Ecto neural progenitor cell (in vitro differentiated cells): ENCODE measurements around the gene RHOD.

ENCODE experiments used
- DNase-seq: peaks from one replicate; pipeline ENCODE4 v3.0.0-alpha.2; 2018; ENCODE audit warnings: low spot score

RHOD gene

DNA sequence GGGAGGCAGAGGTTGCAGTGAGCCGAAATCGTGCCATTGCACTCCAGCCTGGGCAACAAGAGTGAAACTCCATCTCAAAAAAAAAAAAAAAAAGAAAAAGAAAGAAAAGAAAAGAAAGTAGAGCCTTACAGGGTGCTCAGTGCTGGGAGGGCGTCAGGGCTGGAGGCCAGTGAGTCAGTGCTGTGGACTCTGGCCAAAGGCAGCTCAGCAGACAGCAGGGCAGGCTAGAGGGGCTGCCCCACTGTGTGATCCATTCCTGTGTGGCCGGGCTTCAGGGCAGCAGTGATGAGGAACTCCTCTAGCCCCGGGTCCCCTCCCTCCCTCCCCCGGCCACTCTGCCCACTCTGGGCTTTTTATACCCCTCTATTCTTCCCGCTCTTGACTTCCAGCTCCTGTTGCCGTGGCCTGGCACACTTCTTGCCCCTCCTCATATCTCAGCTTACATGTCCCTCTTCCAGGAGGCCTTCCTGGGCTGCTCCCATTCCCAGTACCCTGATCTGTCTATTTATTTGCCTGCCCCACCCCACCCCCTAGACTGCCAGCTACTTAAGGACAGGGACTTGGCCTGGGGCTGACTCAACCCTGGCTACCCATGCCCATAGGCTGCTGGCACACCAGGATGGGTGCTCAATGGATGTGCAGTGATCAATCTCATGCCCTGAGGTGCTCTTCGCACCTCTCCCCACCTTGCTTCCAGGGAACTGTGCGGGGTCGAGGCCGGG, 23.7 kb upstream of the RHOD start:
- DNase-seq = no peak

DNA sequence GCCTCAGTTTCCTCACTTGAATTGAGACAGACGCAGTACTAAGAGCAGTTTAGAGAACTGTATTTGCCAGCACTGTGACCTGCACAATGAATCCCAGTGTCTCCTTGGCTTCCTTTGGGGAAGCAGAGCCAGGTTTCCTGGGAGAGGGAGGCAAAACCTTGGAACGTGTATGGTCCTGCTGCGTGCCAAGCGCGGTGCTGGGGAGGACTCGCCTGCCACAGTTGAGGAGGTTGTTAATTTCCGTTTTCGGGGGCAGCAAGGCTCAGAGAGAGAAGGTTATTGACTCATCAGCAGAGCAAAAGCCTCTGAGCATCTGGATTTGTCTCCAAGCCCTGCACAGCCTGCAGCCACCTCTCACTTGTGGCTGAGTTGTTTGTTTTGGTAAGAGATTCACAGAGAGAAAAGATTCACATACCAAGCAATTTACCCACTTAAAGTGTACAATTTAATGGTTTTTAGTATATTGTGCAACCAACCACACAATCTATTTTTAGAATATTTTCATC, 22.9 kb upstream of the RHOD start:
- no peak for DNase-seq

DNA sequence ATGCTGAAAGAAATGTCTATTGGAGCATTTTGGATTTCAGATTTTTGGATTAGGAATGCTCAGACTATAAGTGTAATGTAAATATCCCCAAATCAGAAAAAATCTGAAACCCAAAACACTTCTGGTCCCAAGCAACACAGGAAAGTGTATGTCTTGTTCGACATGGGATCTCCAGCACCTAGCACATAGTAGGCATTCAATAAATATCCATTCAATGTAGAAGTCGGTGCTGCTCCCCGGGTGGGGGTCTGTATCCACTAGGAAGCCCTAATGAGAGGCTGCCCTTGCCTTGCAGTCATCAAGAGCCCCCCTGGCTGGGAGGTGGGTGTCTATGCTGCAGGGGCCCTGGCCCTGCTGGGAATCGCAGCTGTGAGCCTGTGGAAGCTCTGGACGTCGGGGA, 22.3 kb upstream of the RHOD start:
- no peak for DNase-seq

DNA sequence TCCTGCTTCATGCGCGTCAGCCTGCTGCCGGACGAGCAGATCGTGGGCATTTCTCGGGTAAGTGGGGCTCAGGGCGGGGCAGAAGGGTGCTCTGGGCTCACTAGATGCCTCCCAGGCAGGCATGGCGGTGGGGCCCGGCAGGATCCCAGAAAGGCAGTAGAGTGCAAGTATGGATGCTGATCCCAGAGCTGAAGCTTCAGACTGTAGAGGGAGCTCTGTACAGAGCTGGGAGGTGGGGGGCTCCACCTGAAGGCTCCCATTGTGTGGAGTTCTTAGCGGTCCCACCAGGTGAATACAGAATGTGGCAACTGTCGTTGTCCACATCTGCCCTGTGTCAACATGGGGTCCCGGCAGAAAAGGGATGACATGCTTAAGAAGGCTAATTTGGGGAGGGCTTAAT, 16.5 kb upstream of the RHOD start:
- DNase-seq = no peak

DNA sequence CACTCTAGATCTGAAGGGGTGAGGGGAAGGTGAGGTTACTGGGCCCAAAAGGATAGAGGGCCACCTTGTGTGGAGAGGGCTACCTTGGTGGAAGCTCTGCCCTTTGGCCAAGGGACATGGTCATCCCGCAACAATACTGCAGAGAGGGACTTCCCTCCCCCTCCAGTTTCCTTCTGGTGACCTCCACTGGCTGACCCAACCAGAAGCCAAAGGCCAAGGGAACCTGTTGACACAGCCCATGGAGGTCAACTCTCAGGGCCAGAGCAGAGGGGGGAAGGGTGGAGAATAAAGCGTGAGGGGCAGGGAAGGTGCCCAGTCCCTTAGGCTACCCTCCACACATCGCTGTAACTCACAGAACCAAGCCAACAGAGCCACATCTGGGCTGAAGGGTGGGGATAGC, 15.0 kb upstream of the RHOD start:
- no peak for DNase-seq

DNA sequence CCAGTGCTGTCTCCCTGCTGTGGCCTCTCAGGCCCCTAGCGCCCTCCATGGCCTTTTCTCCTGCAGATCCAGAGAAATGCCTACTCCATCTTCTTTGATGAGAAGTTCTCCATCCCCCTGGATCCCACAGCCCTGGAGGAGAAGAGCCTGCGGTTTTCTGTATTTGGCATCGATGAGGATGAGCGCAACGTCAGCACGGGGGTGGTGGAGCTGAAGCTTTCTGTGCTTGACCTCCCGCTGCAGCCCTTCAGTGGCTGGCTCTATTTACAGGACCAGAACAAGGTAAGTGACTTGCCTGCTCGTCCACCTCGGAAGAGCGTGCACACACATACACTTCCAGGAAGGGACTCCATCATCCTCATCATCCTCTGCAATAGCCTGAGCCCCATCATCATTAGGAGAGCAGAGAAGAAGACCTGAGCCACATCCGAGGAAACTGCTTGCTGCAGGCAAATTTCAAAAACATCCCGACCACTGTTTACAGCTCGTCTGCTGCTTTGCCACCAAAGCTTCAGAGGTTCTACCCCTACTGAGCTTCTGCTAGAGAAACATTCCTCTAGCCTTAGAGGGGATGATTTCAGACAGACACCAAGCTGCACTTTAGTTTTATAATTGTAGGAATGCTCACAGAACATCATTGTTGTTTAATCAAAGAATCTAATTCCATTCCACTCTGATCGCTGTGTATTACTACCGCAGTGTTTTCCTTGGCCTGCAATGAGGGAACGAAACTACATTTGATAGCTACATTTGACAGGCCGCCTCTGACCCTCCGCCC, 12.9 kb upstream of the RHOD start:
- DNase-seq = no peak

DNA sequence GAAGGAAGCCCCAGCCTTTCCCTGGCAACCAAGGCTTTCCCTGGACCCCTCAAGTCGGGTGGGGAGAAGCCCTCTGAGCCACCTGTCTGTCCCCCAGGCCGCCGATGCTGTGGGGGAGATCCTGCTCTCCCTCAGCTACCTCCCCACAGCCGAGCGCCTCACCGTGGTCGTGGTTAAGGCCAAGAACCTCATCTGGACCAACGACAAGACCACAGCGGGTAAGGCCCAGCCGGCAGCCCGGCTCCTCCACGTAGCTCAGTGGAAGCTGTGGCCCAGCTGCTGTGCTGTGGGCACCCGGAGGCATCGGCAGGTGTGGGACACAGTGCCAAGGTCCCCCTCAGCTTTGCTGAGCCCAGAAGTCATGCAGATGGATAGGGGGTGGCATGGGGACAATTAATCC, 12.2 kb upstream of the RHOD start:
- no peak for DNase-seq

DNA sequence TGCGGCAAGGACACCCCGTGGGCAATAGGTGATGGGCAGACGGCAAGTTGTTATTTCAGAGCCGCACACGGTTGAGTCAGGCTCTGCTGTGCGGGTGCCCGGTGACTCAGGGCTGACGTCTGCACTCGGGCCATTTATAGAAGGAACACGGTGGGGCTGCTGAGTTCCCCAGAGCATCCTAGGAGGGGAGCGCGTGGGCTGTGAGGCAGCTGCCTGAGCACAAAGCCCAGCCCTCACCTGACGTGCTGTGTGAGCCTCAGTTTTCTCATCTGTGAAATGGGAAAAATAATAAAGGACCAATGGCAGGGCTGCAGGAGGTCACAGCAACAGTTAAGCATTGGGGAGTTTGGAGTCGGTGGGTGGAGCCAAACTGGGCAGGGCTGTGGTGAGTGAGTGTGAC, 11.3 kb upstream of the RHOD start:
- no peak for DNase-seq

DNA sequence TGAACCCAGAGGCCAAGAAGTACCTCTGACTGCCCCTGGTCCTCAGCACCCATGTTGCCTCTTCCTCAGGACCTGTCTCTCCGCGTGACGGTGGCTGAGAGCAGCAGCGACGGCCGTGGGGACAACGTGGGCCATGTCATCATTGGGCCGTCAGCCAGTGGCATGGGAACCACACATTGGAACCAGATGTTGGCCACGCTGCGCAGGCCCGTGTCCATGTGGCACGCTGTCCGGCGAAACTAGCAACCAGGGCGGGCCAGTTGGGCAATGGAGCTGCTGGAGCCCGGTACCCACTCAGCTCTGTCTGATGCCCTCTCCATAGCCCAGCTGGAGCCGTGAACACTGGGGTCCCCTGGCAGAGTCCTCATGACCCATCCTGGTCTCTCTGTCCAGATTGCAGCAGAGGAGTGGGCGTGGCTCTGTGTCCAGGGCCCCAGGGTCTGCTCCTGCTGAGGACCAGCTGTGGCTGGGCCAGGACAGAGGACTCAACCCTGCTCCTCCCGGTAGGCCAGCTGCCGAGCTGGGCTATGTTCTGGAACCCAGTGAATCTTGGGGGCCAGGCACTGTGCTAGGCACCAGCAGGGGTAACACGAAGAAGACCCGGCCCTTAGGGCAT, 8.0 kb upstream of the RHOD start:
- no peak for DNase-seq

DNA sequence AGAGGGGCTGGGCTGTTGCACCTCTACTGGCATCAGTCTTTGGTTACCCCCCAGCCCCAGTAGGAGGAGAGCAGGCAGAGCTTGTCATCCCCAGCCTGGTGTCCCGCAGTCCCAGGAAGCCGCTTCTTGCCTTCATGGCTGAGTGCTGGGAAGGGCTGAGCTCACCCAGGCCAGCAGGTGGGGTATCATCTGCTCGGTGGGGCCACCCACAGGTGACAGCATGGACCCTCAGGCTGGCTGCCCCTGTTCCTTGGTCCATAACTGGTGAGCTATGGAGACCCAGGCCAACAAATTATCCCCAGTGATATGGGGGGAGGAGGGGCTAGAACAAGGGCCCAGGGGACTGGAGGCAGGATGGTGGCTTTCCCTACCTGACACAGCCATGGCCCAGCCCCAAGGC, 6.5 kb upstream of the RHOD start:
- DNase-seq = no peak

DNA sequence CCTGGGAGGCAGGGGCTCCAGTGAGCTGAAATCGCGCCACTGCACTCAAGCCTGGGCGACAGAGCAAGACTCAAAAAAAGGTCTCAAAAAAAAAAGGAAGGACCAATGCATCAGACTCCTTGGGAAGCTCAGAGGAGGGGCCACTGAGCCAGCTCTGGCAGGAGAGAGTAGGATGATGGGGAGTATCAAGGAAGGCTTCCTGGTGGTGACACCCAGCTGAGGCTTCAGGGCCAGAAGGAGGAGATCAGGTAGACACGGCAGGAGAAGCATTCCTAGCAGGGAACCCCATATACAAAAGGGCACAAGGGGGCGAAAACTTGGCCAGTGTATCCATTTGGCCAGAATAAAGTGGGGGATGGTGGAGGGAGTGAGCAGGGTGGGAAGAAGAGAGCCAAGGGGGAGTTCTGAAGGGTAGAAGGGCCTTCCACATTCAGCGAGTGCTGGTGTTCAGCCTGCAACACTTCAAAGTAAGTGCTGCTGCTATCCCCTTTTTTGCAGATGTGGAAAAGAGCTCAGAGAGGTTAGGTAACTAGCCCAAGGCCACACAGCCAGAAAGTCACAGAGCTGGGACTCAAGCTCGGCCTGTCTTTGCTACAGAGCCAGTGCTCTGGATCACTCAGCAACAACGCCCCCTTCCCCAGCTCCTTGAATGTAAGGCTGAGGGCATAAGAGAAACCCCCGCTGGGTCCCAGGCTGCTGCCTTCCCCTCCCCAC, 5.3 kb upstream of the RHOD start:
- no peak for DNase-seq

DNA sequence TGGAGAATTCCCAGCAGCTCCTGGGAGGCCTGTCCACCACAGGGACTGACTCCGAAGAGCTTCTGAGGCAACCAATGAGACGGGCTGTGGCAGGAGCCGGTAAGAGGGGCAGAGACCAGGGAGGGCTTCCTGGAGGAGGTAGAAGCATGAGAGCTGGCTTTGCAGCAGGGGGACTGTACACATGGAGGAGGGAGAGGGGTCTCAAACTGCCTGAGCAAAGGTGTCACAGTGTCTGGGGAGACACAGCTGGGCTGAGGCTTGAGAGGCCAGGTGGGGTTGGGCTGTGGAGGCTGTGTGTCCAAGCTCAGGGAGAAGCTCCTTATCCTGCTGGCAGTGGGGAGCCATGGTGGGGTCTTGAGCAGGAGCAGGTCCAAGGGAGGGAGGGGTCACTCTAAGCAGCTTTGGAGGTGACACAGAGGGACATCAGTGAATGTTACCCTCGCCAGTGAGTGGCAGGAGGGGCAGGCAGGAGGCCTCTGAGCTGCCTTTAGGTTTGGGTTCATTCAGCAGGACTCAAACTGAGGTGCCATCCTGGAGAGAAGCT, 4.6 kb upstream of the RHOD start:
- DNase-seq = no peak

DNA sequence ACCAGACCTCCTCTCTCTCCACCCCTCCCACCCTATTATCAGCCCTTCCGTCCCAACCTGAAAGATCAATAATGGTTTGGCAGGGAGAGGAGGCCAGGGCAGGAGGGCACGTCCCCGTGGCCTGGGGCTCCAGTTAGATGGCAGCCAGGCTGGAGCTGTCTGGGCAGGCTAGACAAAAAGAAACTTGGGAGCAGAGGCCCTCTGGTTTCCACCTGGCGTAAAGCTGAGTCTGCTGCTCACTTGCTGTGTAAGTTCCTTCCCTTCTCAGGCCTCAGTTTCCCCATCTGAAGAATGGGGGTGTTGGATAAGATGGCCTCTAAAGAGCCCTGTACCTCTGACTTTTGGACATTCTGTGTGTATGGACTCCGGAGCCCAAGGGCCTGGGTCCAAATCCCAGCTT, 3.8 kb upstream of the RHOD start:
- no peak for DNase-seq

DNA sequence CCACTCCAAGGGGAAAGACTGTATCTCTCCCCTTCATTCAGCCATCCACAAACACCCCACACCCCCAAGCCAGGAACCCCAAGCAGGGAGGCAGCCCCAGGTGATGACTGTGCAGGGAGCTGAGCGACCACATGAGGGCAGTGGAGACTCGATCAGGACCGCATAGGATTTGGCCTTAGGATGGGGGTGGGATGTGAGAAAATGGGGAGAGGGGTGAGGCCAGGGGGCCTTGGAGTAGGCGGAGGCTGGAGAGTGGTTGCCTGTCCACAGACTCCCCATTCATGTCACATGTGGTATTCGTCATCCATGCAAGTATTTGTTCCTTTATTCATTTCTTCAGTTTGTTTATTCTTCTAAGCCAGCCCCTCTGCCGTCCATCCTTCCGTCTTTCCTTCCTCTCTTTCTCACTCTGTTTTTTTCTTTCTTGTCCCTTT, 2.7 kb upstream of the RHOD start:
- DNase-seq = peak; percentile 78

DNA sequence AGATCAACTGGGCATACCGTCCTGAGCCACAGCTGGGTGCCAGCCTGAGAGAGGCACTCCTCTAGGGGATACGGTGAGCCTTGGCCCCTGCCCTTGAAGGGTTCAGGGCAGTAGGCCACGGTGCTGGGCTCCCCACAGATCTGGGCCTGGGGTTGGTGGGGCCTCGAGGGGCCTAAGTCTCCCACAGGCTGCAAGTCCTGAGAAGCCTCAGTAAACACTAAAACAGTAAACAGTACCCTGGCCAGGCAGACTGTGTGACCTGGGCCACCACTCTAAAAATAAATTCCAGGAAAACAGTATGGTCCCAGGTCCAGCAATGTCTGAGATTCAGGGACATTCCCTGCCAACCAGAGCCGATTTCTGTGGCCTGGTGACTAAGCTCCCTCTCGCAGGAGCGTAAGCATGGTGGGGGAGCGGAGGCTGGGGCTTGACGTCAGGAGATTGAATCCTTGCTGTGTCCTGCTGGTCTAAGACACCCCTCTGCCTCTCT, 2.3 kb upstream of the RHOD start:
- DNase-seq = no peak

DNA sequence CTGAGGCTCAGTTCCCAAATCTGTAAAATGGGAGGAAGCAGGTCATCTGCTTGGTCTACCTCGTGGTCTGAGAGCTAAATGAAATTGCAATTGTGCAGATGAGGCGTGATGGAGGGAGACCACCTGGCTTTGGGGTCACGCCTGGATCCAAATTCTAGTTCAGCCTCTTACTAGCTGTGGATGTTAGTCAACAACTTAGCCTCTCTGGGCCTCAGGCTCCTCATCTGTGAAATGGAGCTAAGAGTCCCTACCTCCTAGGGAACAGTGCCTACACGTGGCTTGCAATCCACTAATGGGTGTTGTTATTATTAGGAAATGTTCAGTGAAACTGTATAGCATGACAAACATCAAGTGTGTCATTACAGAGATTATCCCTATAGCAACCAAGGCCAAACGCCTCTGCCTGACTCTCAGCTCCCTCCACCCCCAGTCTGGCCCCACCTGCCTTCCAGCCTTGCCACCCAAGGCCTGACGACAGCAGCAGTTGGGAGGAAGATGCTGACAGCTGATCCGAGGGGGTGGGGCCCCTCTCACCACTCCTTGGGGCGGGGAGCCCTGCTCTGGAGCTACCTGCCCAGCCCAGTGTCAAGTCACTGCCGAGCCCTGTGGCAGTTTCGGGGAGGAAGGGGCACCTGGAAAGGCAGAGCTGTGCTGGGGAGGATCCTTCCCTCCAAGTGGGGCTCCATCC, 1.7 kb upstream of the RHOD start:
- no peak for DNase-seq

DNA sequence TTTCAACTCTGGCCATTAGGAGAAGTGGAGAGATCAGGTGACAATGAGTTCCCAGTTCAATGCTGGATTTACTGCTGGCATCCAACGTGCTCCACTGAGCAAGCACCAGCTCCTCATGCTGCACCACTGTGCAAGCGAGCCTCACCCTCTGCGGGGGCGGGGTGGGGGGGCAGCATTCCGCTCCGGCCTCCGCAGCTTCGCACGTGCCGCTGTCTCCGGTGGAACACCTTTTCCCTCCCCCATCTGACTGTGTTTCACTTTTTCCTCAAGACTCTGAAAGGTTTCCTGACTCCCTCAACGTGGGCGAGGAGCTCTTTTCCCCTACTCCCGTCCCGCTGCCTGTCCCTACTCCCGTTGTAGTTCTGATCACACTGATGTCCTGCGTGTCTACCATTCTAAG, 835 bp upstream of the RHOD start:
- DNase-seq = no peak

DNA sequence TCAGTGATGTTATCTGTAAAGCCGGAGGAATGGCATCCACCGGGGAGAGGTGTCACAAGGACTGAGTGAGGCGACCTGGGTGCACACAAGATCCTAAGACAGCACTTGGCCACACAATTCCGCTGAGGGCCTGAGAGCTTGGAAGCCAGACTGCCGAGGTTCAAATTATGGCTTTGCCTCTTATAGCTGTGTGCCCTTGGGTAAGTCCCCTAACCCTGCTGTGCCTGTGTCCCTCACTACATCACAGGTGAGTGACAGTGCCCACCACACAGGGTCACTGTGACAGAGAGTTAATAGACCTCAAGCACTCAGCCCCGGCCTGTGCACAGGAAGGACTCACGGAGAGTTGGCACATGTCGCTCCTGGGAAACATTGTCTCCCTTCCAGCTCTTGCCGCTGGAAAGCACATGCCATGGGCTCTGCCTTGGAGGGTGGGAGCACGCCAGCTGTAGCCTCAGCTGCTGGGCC, 592 bp downstream of the RHOD start:
- DNase-seq = no peak

DNA sequence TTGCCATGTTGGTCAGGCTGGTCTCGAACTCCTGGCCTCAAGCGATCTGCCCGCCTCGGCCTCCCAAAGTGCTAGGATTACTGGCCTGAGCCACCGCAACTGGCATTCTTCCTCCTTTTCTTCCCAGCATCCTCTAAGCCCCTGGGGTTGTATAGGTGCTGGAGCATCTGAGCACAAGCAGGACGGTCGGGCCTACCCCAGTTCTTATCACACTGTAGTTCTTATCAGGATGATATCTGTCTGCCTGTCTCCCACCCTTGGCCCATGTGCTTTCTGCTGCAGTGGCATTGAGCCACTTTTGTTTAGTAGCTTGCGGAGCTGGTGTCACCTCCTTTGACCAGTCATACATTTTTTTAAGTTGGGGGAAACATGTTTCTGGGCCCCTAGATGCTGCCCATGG, 1.9 kb downstream of the RHOD start:
- DNase-seq = no peak

DNA sequence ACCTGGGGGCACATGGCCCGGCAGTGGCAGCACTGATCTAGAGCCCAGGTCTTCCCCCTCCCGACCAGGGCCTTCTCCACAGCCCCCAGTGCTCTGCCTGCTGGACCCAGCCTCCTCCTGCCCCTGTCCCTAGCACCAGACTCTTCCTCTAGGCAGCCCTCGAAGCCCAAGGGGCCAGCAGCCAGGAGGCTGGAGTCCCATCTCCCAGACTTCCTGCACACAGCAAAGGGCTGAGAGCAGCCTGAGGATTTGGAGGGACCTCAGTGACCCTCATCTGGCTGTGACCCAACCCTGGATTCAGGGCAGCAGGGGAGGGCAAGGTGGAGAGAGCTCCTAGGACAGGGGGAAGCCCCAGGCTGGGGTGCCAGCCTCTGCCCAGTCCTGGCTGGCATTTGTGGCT, 3.0 kb downstream of the RHOD start:
- DNase-seq = no peak

DNA sequence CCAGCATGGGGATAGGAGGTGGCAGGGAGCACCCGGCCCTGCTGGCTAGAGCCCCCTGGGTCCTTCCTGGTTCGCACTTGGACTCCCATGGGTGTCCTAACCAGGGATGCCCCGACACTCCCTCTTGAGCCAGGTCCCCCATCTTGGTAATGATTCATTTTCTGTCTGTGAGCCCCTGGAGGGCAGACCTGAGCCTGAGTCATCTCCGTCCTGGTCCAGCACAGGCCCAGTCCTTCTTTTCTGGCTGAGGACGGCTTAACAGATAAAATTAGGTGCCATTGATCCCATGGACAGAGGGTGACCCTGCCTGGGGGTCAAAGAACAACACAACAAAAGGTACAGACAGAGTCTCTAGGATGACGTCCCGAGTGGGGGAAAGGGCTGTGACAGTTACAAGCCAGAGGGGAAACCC, 3.5 kb downstream of the RHOD start:
- DNase-seq = no peak
